Thyroid gland (tissue), 4 donors: ENCODE results near the gene TMA7B.

Experiments used
- CTCF ChIP-seq, 6 experiments: fragments of 200-600 bp in 3 of 6; fragments of 450-650 bp in 3 of 6; sonication (generic) in 3 of 6; IDR thresholded peaks; one replicate each; pipeline ENCODE4 v1.5.1; 2016 to 2019; ENCODE audit warnings: antibody characterized with exemption in 6 of 6, mild to moderate bottlenecking in 2 of 6, inconsistent platforms in 1 of 6, moderate library complexity in 1 of 6
- POLR2A ChIP-seq, 2 donors: fragments of 450-650 bp; IDR thresholded peaks; one replicate each; pipeline ENCODE4 v1.6.1; 2017; ENCODE audit warnings: antibody characterized with exemption in 2 of 2, mild to moderate bottlenecking in 2 of 2, moderate library complexity in 1 of 2

- TF ChIP-seq CTCF (IDR thresholded peaks at IDR 0.05) (no peak), POLR2A (IDR thresholded peaks at IDR 0.05) (no peak)
Observed at GRCh38 chr22:39939830-39940229, 20.4 kb upstream of the TMA7B start.
